HG02610 (cell line): ENCODE data around the gene PKNOX2.

Experiments
- ATAC-seq: cut with Tn5 transposase; IDR thresholded peaks from one replicate; pipeline ENCODE4 v1.9.1; 2021; ENCODE audit warnings: mild to moderate bottlenecking, moderate library complexity; ENCODE audit not compliant: unreplicated experiment

Gene PKNOX2

GRCh38 chr11:125258291-125259032 is 93.9 kb downstream of the PKNOX2 start:
- no peak for ATAC-seq

GRCh38 chr11:125261588-125261987 is 97.0 kb downstream of the PKNOX2 start:
- no peak for ATAC-seq

- no peak for ATAC-seq
Measured at GRCh38 chr11:125262194-125262829, 97.8 kb downstream of the PKNOX2 start.

- ATAC-seq = no peak
Measured at GRCh38 chr11:125262830-125263218, 98.3 kb downstream of the PKNOX2 start.

- no peak for ATAC-seq
Measured at GRCh38 chr11:125263268-125263790, 98.8 kb downstream of the PKNOX2 start.

- no peak for ATAC-seq
Measured at GRCh38 chr11:125264100-125265022, 99.8 kb downstream of the PKNOX2 start.

- no peak for ATAC-seq
Measured at GRCh38 chr11:125267548-125267947, 103.0 kb downstream of the PKNOX2 start.

GRCh38 chr11:125268611-125269010 is 104.1 kb downstream of the PKNOX2 start:
- ATAC-seq = no peak

GRCh38 chr11:125270106-125270505 is 105.6 kb downstream of the PKNOX2 start:
- no peak for ATAC-seq

GRCh38 chr11:125270711-125271110 is 106.2 kb downstream of the PKNOX2 start:
- no peak for ATAC-seq

- no peak for ATAC-seq
Measured at GRCh38 chr11:125271483-125272091, 107.0 kb downstream of the PKNOX2 start.

GRCh38 chr11:125272092-125272491 is 107.5 kb downstream of the PKNOX2 start:
- ATAC-seq = no peak

GRCh38 chr11:125272821-125273220 is 108.3 kb downstream of the PKNOX2 start:
- ATAC-seq = no peak

- no peak for ATAC-seq
Measured at GRCh38 chr11:125273519-125274000, 109.0 kb downstream of the PKNOX2 start.

- no peak for ATAC-seq
Measured at GRCh38 chr11:125274309-125274708, 109.8 kb downstream of the PKNOX2 start.

GRCh38 chr11:125274774-125275173 is 110.2 kb downstream of the PKNOX2 start:
- no peak for ATAC-seq

GRCh38 chr11:125275905-125276618 is 111.5 kb downstream of the PKNOX2 start:
- ATAC-seq = no peak

GRCh38 chr11:125276619-125276976 is 112.0 kb downstream of the PKNOX2 start:
- no peak for ATAC-seq

- ATAC-seq = no peak
Measured at GRCh38 chr11:125279676-125280418, 115.3 kb downstream of the PKNOX2 start.
